Pancreas (tissue), 10 donors: Measurements from ENCODE around the gene LYRM2. TPM values are rescaled to one million over a fixed set of nuclear protein-coding genes. Genes with fewer than 3 reads are reported as not detected.
A peak's percentile ranks its signal among the peaks of the same experiment; 100 is the strongest.

Experiments
- ATAC-seq, 4 donors: fragments of 200-7000 bp; cut with Tn5 transposase; one replicate each; pipeline versions ENCODE4 v1.8.0 to v1.9.1; 2020; ENCODE audit warnings: mild to moderate bottlenecking in 4 of 4, moderate library complexity in 4 of 4
- DNase-seq, 6 donors: peaks; one replicate each; pipeline ENCODE4 v3.0.0-alpha.2; 2020
- FAIRE-seq: peaks from 2 replicates; lab custom pipeline; 2012; peaks lifted over from hg19 to GRCh38; lab: Jason Lieb, UNC
- H3K27ac ChIP-seq, 4 donors: fragments of 200-600 bp; sonication (generic); 1 replicate in 3 of 4; 2 replicates in 1 of 4; pipeline versions ENCODE4 v1.5.0 to v1.8.0; 2020
- H3K27me3 ChIP-seq, 4 donors: fragments of 200-600 bp; one replicate each; pipeline ENCODE4 v1.8.0; 2021
- H3K36me3 ChIP-seq, 3 donors: fragments of 200-600 bp; sonication (generic) in 1 of 3; one replicate each; pipeline versions ENCODE4 v1.5.0 to v1.8.0; 2020 to 2021
- H3K4me1 ChIP-seq, 3 donors: fragments of 200-600 bp; one replicate each; pipeline ENCODE4 v1.8.0; 2021
- H3K4me3 ChIP-seq, 4 donors: fragments of 200-600 bp; sonication (generic) in 2 of 4; one replicate each; pipeline versions ENCODE4 v1.5.0 to v1.8.0; 2020 to 2021
- H3K9me3 ChIP-seq, 4 donors: fragments of 200-600 bp; one replicate each; pipeline ENCODE4 v1.8.0; 2021
- CTCF ChIP-seq, 4 donors: fragments of 200-600 bp; sonication (generic) in 3 of 4; IDR thresholded peaks; one replicate each; pipeline versions ENCODE4 v1.5.0 to v1.8.0; 2021; ENCODE audit warnings: antibody characterized with exemption in 4 of 4
- WGBS, 2 donors: extraction: QIAGEN DNeasy Blood & Tissue Kit; methylation state at CpG; one replicate each; pipeline ENCODE4 v1.1.7; 2013; 5-methylcytosine and 5-hydroxymethylcytosine counted together
- intact Hi-C, 3 donors: fragments of 100-400 bp; cut with DNase I; formaldehyde crosslinking; loops; one replicate each; pipeline versions ENCODE4 v1.11.1 to v1.14.2; 2022
- polyA plus RNA-seq, 2 donors: library from polyadenylated mRNA; stranded (reverse); fragments of 200-250 nt; gene quantifications; one replicate each; pipeline ENCODE4 v1.2.3, GENCODE V29; 2013
- total RNA-seq, 6 donors: library from RNA; stranded (reverse); fragmentation: NEBNext Ultra II Directional in 4 of 6; extraction: Animal tissue kit (Norgen Biotek cat#: 25700) in 4 of 6; gene quantifications; one replicate each; pipeline versions ENCODE4 v1.2.1 to v1.2.4, GENCODE V29; 2021 to 2023
- donor health status: healthy with polysubstance abuse.
- donor health status: DM: no; HTN: no; CAD: no; lungs with moderate emphysema.
- donor health status: DM: no; HTN: no; CAD: no.
- donor health status: control.
- donor health status: control.
- donor health status: Bipolar disorder and iron deficiency.
- donor health status: DM: yes; HTN: yes; CAD: no.
- donor health status: DM: no; HTN: no; CAD: no.
- donor health status: DM: no; HTN: no; CAD: no.
- donor health status: DM: yes; HTN: yes; CAD: no.

The LYRM2 gene, protein sequence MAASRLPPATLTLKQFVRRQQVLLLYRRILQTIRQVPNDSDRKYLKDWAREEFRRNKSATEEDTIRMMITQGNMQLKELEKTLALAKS
- 10 to 100 TPM; 11.5 to 17.6 (median 16.0) TPM for total RNA-seq
- polyA plus RNA-seq = 10 to 100 TPM in 1 of 2 donors, 1 to 10 TPM in 1; 6.5 to 16.0 TPM

- Histone ChIP-seq H3K4me3 (peak within 1 kb of the TSS; percentile 32 to 80 (median 63)), H3K9me3 (no peaks in the 10 kb centered on the region), H3K27ac (peak within 1 kb of the TSS; percentile 83 to 89 (median 86)), H3K36me3 (peaks cover 0 to 10% (median 0%) of the 10 kb centered on the region in 3 donors), H3K27me3 (no peaks in the 10 kb centered on the region), H3K4me1 (peaks cover 0 to 13% (median 7%) of the 10 kb centered on the region in 3 donors)
- intact Hi-C loops = no loop called here
- ATAC-seq = peak; percentile 98 to 100 (median 99)
- DNase-seq = peak; percentile 95 to 98 (median 96)
- FAIRE-seq = no peak
- TF ChIP-seq CTCF (IDR thresholded peaks at IDR 0.05) = no peak
- WGBS, 2 donors = 2% methylated on average over 58 of the region's 58 CpGs
Measured at GRCh38 chr6:89638320-89639195, at the start of gene LYRM2. LYRM2 (minus strand) TSS chr6:89638747; CDS start chr6:89638716, 31 bp downstream.

GRCh38 chr6:89688328-89688727 lies 49.8 kb upstream of the LYRM2 start:
- no peaks in the 10 kb centered on the region for H3K4me1 ChIP-seq
- H3K27ac ChIP-seq = no peak overlapping the region
- no peaks in the 10 kb centered on the region for H3K27me3 ChIP-seq
- DNase-seq = no peak
- FAIRE-seq = no peak
- WGBS, 2 donors = 92 to 95% methylated on average over 2 of the region's 2 CpGs
- H3K4me3 ChIP-seq = no peak overlapping the region
- no peak for TF ChIP-seq CTCF (IDR thresholded peaks at IDR 0.05)
- no peaks in the 10 kb centered on the region for H3K9me3 ChIP-seq
- peaks cover 7 to 77% (median 24%) of the 10 kb centered on the region in 3 donors for H3K36me3 ChIP-seq
- no peak for ATAC-seq
- intact Hi-C loops = no loop called here

- H3K27me3 ChIP-seq = no peaks in the 10 kb centered on the region
- no peaks in the 10 kb centered on the region for H3K9me3 ChIP-seq
- no peak overlapping the region for H3K27ac ChIP-seq
- TF ChIP-seq CTCF (IDR thresholded peaks at IDR 0.05) = no peak
- no peak for FAIRE-seq
- WGBS, 2 donors = 95 to 96% methylated on average over 2 of the region's 2 CpGs
- H3K4me3 ChIP-seq = no peak overlapping the region
- no peak for ATAC-seq
- H3K36me3 ChIP-seq = peaks cover 5 to 76% (median 22%) of the 10 kb centered on the region in 3 donors
- intact Hi-C loops = no loop called here
- no peaks in the 10 kb centered on the region for H3K4me1 ChIP-seq
- DNase-seq = no peak
Measured at GRCh38 chr6:89685311-89685710, 46.8 kb upstream of the LYRM2 start.

GRCh38 chr6:89682991-89683390 lies 44.4 kb upstream of the LYRM2 start:
- TF ChIP-seq CTCF (IDR thresholded peaks at IDR 0.05) = no peak
- 95 to 100% methylated on average over 1 of the region's 1 CpG for WGBS, 2 donors
- Histone ChIP-seq H3K27ac (no peak overlapping the region), H3K9me3 (no peaks in the 10 kb centered on the region), H3K36me3 (peaks cover 5 to 79% (median 18%) of the 10 kb centered on the region in 3 donors), H3K4me3 (no peak overlapping the region), H3K4me1 (no peaks in the 10 kb centered on the region), H3K27me3 (no peaks in the 10 kb centered on the region)
- ATAC-seq (no peak), DNase-seq (no peak), FAIRE-seq (no peak)
- intact Hi-C loops = no loop called here
